Sigmoid colon (tissue), 7 donors: ENCODE results near the gene ABCG8. TPM values are rescaled to one million over a fixed set of nuclear protein-coding genes. Genes with fewer than 3 reads are reported as not detected.

Experiments used
- DNase-seq: peaks from one replicate; pipeline ENCODE4 v3.0.0-alpha.2; 2019
- H3K27ac ChIP-seq, 4 donors: fragments of 200-600 bp; sonication (generic); one replicate each; pipeline ENCODE4 v1.5.1; 2016 to 2019; ENCODE audit warnings: mild to moderate bottlenecking in 1 of 4
- H3K27me3 ChIP-seq, 3 donors: fragments of 200-600 bp; sonication (generic); one replicate each; pipeline ENCODE4 v1.5.1; 2019; ENCODE audit warnings: mild to moderate bottlenecking in 1 of 3
- H3K36me3 ChIP-seq, 4 donors: fragments of 200-600 bp; sonication (generic); one replicate each; pipeline ENCODE4 v1.5.1; 2016 to 2019
- H3K4me1 ChIP-seq, 4 donors: fragments of 200-600 bp; sonication (generic); one replicate each; pipeline ENCODE4 v1.5.1; 2017 to 2019
- H3K4me3 ChIP-seq, 4 donors: fragments of 200-600 bp; sonication (generic); one replicate each; pipeline ENCODE4 v1.5.1; 2017 to 2019; ENCODE audit warnings: mild to moderate bottlenecking in 2 of 4, moderate library complexity in 1 of 4
- H3K9me3 ChIP-seq, 4 donors: fragments of 200-600 bp in 3 of 4; sonication (generic) in 3 of 4; one replicate each; pipeline versions ENCODE4 v1.5.1 to v1.6.1; 2013 to 2019
- CTCF ChIP-seq, 4 experiments: fragments of 450-650 bp in 3 of 4; fragments of 200-600 bp in 1 of 4; IDR thresholded peaks; one replicate each; pipeline ENCODE4 v1.5.1; 2016 to 2019; ENCODE audit warnings: antibody characterized with exemption in 4 of 4, mild to moderate bottlenecking in 3 of 4, moderate library complexity in 2 of 4
- EP300 ChIP-seq, 4 donors: sonication (generic); formaldehyde crosslinking; IDR thresholded peaks; one replicate each; pipeline ENCODE4 v1.6.1; 2017; ENCODE audit warnings: antibody characterized with exemption in 4 of 4
- POLR2A ChIP-seq, 2 donors: fragments of 450-650 bp; IDR thresholded peaks; one replicate each; pipeline ENCODE4 v1.6.1; 2016; ENCODE audit warnings: antibody characterized with exemption in 2 of 2, mild to moderate bottlenecking in 2 of 2, moderate library complexity in 2 of 2
- POLR2AphosphoS5 ChIP-seq, 4 donors: sonication (generic); formaldehyde crosslinking; IDR thresholded peaks; one replicate each; pipeline ENCODE4 v1.6.1; 2017; ENCODE audit warnings: antibody characterized with exemption in 4 of 4
- WGBS, 2 donors: extraction: QIAGEN DNeasy Blood & Tissue Kit; methylation state at CpG; one replicate each; pipeline ENCODE4 v1.1.7; 2013; 5-methylcytosine and 5-hydroxymethylcytosine counted together
- intact Hi-C: fragments of 100-400 bp; cut with DNase I; formaldehyde crosslinking; loops from one replicate; pipeline ENCODE4 v1.15.1; 2023
- polyA plus RNA-seq, 3 donors: library from polyadenylated mRNA; stranded (reverse); fragments of 200-250 nt; gene quantifications; one replicate each; pipeline ENCODE4 v1.2.3, GENCODE V29; 2013
- total RNA-seq, 4 donors: library from RNA; depleted of rRNA; stranded (reverse); fragments of >200 nt; gene quantifications; one replicate each; pipeline ENCODE4 v1.1.0, GENCODE V29; 2016
- donor health status: healthy with polysubstance abuse.
- donor health status: Bipolar disorder and iron deficiency.
- donor health status: healthy.

ABCG8 gene
- total and polyA plus RNA-seq, 7 donors = under 0.01 to 0.16 TPM; not detected in 5

GRCh38 chr2:43880471-43880870, 41.7 kb downstream of the ABCG8 start:
- no peak for DNase-seq
- intact Hi-C loops = no loop called here
- H3K36me3 ChIP-seq = peaks cover 0 to 5% (median 0%) of the 10 kb centered on the region in 4 donors
- H3K4me1 ChIP-seq = no peaks in the 10 kb centered on the region
- no peak overlapping the region for H3K4me3 ChIP-seq
- no peak overlapping the region for H3K27ac ChIP-seq
- 82 to 97% methylated on average over 9 of the region's 9 CpGs for WGBS, 2 donors
- no peaks in the 10 kb centered on the region for H3K9me3 ChIP-seq
- no peaks in the 10 kb centered on the region for H3K27me3 ChIP-seq
- no peak for TF ChIP-seq CTCF (IDR thresholded peaks at IDR 0.05)
- no peak for TF ChIP-seq POLR2A (IDR thresholded peaks at IDR 0.05)
- TF ChIP-seq EP300 (IDR thresholded peaks at IDR 0.05) = no peak

GRCh38 chr2:43880952-43881351, 42.2 kb downstream of the ABCG8 start:
- Histone ChIP-seq H3K9me3 (no peaks in the 10 kb centered on the region), H3K4me1 (no peaks in the 10 kb centered on the region), H3K27me3 (no peaks in the 10 kb centered on the region), H3K27ac (no peak overlapping the region), H3K4me3 (no peak overlapping the region), H3K36me3 (peaks cover 0 to 10% (median 0%) of the 10 kb centered on the region in 4 donors)
- 49 to 72% methylated on average over 5 of the region's 5 CpGs for WGBS, 2 donors
- TF ChIP-seq CTCF (IDR thresholded peaks at IDR 0.05) = no peak
- intact Hi-C loops = no loop called here
- DNase-seq = no peak

GRCh38 chr2:43882312-43882711, 43.5 kb downstream of the ABCG8 start:
- TF ChIP-seq POLR2A (IDR thresholded peaks at IDR 0.05) = no peak
- 87 to 90% methylated on average over 4 of the region's 4 CpGs for WGBS, 2 donors
- Histone ChIP-seq H3K27ac (no peak overlapping the region), H3K4me3 (no peak overlapping the region), H3K9me3 (no peaks in the 10 kb centered on the region), H3K36me3 (peaks cover 0 to 19% (median under 1%) of the 10 kb centered on the region in 4 donors), H3K27me3 (no peaks in the 10 kb centered on the region), H3K4me1 (no peaks in the 10 kb centered on the region)
- intact Hi-C loops = no loop called here
- no peak for DNase-seq

GRCh38 chr2:43884689-43885088, 45.9 kb downstream of the ABCG8 start:
- DNase-seq = no peak
- Histone ChIP-seq H3K27ac (no peak overlapping the region), H3K4me3 (no peak overlapping the region), H3K27me3 (no peaks in the 10 kb centered on the region), H3K36me3 (peaks cover 4 to 43% (median 11%) of the 10 kb centered on the region in 4 donors), H3K9me3 (no peaks in the 10 kb centered on the region), H3K4me1 (no peaks in the 10 kb centered on the region)
- intact Hi-C loops = no loop called here
- 32 to 89% methylated on average over 5 of the region's 5 CpGs for WGBS, 2 donors
- TF ChIP-seq POLR2A (IDR thresholded peaks at IDR 0.05) (no peak), EP300 (IDR thresholded peaks at IDR 0.05) (no peak), CTCF (IDR thresholded peaks at IDR 0.05) (no peak), POLR2AphosphoS5 (IDR thresholded peaks at IDR 0.05) (no peak)

GRCh38 chr2:43885132-43885632, 46.4 kb downstream of the ABCG8 start:
- Histone ChIP-seq H3K4me3 (no peak overlapping the region), H3K27me3 (no peaks in the 10 kb centered on the region), H3K9me3 (no peaks in the 10 kb centered on the region), H3K36me3 (peaks cover 4 to 48% (median 11%) of the 10 kb centered on the region in 4 donors), H3K4me1 (no peaks in the 10 kb centered on the region), H3K27ac (no peak overlapping the region)
- WGBS, 2 donors = 71 to 90% methylated on average over 7 of the region's 7 CpGs
- TF ChIP-seq EP300 (IDR thresholded peaks at IDR 0.05) = no peak
- no peak for TF ChIP-seq POLR2A (IDR thresholded peaks at IDR 0.05)
- no peak for TF ChIP-seq CTCF (IDR thresholded peaks at IDR 0.05)
- DNase-seq = no peak
- intact Hi-C loops = no loop called here
